Measurements from ENCODE around the gene DNM3.
"Not testable (repeated sequence)": the region's sequence is repeated elsewhere in the genome, so short reads cannot be mapped to it uniquely, and the experiment has no call there.

DNM3 gene

DNA sequence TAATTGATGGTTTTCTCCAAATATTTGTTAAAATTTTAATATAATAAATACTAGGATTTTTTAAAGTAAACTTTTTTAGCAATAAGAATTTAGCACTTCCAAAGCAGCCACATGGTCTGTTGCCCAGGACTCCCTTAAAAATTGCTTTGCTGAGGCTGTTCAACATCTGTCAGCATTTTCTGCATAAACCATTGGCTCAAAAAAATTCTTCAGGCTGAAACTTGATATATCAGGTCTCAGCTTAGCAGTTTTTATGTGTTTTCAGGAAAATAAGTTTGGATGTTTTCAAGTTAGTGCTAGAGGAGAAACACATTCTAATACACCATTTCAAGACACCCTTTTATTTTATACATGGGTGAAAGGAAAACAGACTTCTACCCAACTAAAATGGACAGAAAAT is 510.0 kb downstream of the DNM3 start:
- Histone ChIP-seq H3K4me1 (ENCODE audit: insufficient read depth, low read length) (peaks cover 5% of the 10 kb centered on the region; the same call in 1 of the 2 replicates), H3K9ac (ENCODE audit: low read depth, low read length) (no peak overlapping the region), H3K36me3 (ENCODE audit: insufficient read depth, low read depth, low read length) (no peaks in the 10 kb centered on the region), H3K4me3 (ENCODE audit: low read length) (no peak overlapping the region), H3K27ac (ENCODE audit: low read length) (no peak overlapping the region), H3K9me3 (ENCODE audit: insufficient read depth, low read depth, low read length) (peaks cover 16% of the 10 kb centered on the region), H3K27me3 (ENCODE audit: insufficient read depth, low read length) (no peaks in the 10 kb centered on the region)

DNA sequence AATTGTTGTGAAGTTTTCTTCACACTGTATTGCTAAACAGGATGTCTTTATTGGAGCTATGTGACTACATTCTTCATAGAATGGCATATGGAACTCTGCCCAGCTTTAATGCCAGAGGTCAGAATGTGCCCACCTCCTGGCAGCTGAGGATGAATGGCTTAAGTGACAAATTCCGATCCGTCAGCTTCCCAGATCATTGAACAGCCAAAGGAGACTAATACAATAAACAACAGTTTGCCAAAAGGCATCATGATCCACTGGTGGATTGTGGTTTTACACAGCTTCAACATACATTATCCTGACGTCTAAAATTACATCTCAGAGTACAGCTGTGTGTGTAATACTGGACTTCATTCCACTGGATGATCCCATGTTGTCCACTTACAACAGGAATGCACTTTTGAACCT is 510.5 kb downstream of the DNM3 start:
- peaks cover 5% of the 10 kb centered on the region; the same call in 1 of the 2 replicates for H3K4me1 ChIP-seq (ENCODE audit: insufficient read depth, low read length)
- no peaks in the 10 kb centered on the region for H3K36me3 ChIP-seq (ENCODE audit: insufficient read depth, low read depth, low read length)
- H3K9me3 ChIP-seq (ENCODE audit: insufficient read depth, low read depth, low read length), result peaks cover 14% of the 10 kb centered on the region
- no peaks in the 10 kb centered on the region for H3K27me3 ChIP-seq (ENCODE audit: insufficient read depth, low read length)
- H3K27ac ChIP-seq (ENCODE audit: low read length), result no peak overlapping the region
- no peak overlapping the region for H3K9ac ChIP-seq (ENCODE audit: low read depth, low read length)
- no peak overlapping the region for H3K4me3 ChIP-seq (ENCODE audit: low read length)

DNA sequence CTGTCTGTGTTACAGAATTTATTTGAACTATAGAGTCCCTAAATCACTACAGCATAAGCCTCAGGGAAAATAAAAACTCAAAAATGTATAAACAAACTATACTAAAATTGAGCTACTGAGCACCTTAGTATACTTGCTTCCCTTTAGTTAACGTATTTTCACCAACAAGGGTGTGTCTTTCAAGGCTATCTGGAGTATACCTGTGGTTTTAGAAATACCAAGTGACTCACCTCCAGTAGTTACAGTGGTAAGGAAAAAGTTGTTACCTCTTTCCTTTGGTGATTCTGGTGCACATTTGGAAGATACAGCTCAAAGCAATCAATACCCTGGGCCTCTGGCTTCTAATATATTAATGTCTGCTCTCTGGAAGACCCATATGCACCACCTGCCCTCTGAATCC is 511.1 kb downstream of the DNM3 start:
- H3K27me3 ChIP-seq (ENCODE audit: insufficient read depth, low read length), result no peaks in the 10 kb centered on the region
- no peak overlapping the region for H3K4me3 ChIP-seq (ENCODE audit: low read length)
- H3K36me3 ChIP-seq (ENCODE audit: insufficient read depth, low read depth, low read length), result no peaks in the 10 kb centered on the region
- no peak overlapping the region for H3K27ac ChIP-seq (ENCODE audit: low read length)
- H3K9me3 ChIP-seq (ENCODE audit: insufficient read depth, low read depth, low read length), result peaks cover 7% of the 10 kb centered on the region
- H3K9ac ChIP-seq (ENCODE audit: low read depth, low read length), result no peak overlapping the region
- H3K4me1 ChIP-seq (ENCODE audit: insufficient read depth, low read length), result peaks cover 7% of the 10 kb centered on the region; the same call in 1 of the 2 replicates

DNA sequence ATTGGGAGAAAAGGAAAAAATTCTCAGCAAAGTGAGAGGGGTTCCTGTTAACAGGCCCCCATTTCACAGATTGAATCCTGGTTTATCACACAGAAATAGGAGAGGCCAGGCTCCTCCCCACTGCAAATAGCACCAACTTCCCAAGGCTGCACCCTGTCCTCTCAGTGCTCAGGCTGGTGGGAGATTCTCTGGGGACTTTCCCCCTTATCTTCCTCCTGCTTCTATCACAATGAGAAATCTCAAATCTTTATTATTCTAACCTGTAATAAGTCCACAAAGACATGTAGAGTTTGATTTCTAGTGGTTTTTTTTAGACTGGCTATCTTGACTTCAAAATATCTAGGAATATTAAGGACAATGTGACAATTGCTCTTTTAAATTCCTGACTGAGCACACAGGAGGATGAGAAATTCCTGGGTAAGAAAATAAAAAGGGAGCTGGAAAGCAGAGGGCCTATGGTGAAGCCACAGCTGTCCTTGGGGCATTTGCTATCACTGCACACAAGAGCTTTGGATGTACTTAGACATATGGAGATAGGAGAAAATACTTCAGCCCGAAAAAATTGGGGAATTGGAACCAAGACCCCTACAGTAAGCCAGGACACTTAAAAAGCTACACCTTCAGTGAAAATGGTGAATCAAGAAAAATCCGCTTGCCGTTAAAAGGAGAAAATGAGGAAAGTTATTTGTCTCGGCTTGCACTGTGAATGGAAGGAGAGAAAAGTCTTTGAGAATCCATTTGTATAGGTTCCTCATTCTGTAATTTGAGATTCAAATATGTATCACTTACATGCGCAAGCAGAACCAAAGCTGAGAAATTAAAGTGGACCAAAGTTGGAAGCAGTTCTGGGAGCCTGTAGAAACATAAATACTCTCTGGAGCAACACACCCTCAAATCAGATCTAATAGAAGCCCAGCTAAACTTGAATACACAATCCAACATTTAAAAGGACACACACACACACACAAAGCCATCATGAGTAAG is 513.3 kb downstream of the DNM3 start:
- Histone ChIP-seq H3K36me3 (ENCODE audit: insufficient read depth, low read depth, low read length) (no peaks in the 10 kb centered on the region), H3K9ac (ENCODE audit: low read depth, low read length) (no peak overlapping the region), H3K4me3 (ENCODE audit: low read length) (no peak overlapping the region), H3K9me3 (ENCODE audit: insufficient read depth, low read depth, low read length) (no peaks in the 10 kb centered on the region), H3K4me1 (ENCODE audit: insufficient read depth, low read length) (peaks cover 26% of the 10 kb centered on the region), H3K27me3 (ENCODE audit: insufficient read depth, low read length) (no peaks in the 10 kb centered on the region), H3K27ac (ENCODE audit: low read length) (no peak overlapping the region)

DNA sequence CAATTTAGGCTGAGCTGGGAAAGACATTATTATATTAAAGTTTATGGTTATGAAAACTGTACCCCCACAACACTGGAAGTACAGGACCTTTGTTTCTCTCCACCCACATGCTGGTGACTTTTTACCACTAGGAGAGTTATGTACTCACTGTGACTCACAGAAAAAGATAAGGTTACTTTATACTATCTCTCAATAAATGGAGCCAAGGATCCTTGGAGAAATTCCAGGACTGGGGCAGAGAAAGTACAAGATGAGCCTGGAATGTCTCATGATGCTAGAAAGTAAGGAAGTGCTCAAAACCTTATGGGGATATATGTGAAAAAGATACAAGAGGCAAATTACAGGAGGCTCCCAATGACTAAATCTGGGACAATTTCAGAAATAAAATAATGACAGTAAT is 515.3 kb downstream of the DNM3 start:
- H3K27me3 ChIP-seq (ENCODE audit: insufficient read depth, low read length), result peaks cover 1% of the 10 kb centered on the region; the same call in 1 of the 2 replicates
- H3K4me3 ChIP-seq (ENCODE audit: low read length), result no peak overlapping the region
- no peak overlapping the region for H3K9ac ChIP-seq (ENCODE audit: low read depth, low read length)
- H3K36me3 ChIP-seq (ENCODE audit: insufficient read depth, low read depth, low read length), result no peaks in the 10 kb centered on the region
- H3K9me3 ChIP-seq (ENCODE audit: insufficient read depth, low read depth, low read length), result no peaks in the 10 kb centered on the region
- no peak overlapping the region for H3K27ac ChIP-seq (ENCODE audit: low read length)
- H3K4me1 ChIP-seq (ENCODE audit: insufficient read depth, low read length), result peaks cover 45% of the 10 kb centered on the region

DNA sequence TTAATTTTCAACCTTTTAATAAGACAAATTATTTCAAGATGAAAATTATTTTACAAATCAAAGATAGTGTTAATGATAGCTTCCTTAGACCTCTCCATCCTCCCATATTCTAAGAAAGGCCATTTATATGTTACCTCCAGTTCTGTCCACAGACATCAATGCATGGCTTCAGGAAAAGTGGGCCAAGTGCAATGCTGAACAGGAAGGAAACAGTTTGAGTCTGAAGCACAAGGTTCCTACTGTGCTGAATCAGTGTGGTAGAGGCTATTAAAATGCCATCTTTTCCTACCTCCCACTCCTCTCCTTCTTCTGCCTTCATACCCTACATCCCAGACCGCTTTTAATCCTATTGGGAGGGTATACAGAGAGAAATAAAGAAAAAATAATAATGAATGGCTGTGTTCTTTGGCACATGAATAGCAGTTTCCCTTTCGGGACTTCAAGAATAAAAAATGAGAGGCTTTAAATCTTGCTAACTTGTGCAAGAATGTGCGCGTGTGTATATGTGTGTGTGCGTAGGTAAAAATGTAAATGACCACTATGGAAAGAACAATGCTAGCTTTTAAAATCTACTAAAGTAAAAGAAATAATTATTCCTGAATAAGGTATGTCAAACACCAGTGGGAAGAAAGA is 516.6 kb downstream of the DNM3 start:
- peaks cover 52% of the 10 kb centered on the region for H3K4me1 ChIP-seq (ENCODE audit: insufficient read depth, low read length)
- H3K4me3 ChIP-seq (ENCODE audit: low read length), result 0 out of 2 replicates have a peak overlapping the region, but pooled peaks have one; percentile 7
- no peaks in the 10 kb centered on the region for H3K9me3 ChIP-seq (ENCODE audit: insufficient read depth, low read depth, low read length)
- no peaks in the 10 kb centered on the region for H3K36me3 ChIP-seq (ENCODE audit: insufficient read depth, low read depth, low read length)
- peaks cover 11% of the 10 kb centered on the region; the same call in 1 of the 2 replicates for H3K27me3 ChIP-seq (ENCODE audit: insufficient read depth, low read length)
- H3K9ac ChIP-seq (ENCODE audit: low read depth, low read length), result peak overlapping the region; percentile 59; the same call in 1 of the 2 replicates
- H3K27ac ChIP-seq (ENCODE audit: low read length), result no peak overlapping the region

DNA sequence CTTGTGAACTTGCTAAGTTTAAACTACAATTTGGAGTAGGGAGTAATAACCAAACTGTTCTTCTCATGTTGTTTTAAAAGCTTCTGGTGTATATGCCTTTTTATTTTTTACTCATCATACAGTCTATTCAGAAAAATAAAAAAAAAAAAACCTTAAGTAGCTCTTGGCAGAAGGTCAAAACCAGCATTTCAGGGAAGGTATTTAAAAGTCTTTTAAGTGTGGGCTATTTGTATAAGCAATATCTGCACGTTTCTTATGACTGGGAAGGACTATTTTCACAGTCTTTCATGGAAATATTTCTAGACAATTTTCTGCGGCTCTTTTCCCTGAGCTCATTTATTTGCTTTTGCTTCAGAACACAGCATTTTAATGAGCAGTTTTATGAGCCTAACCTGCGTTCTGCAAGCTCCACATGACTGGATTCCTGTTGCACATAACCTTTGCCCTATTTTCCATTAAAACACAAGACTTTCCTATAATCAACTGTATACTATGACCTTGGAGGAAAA is 518.2 kb downstream of the DNM3 start:
- H3K4me1 ChIP-seq (ENCODE audit: insufficient read depth, low read length), result peaks cover 50% of the 10 kb centered on the region
- no peaks in the 10 kb centered on the region for H3K9me3 ChIP-seq (ENCODE audit: insufficient read depth, low read depth, low read length)
- H3K9ac ChIP-seq (ENCODE audit: low read depth, low read length), result no peak overlapping the region
- no peak overlapping the region for H3K27ac ChIP-seq (ENCODE audit: low read length)
- no peak overlapping the region for H3K4me3 ChIP-seq (ENCODE audit: low read length)
- peaks cover 11% of the 10 kb centered on the region; the same call in 1 of the 2 replicates for H3K27me3 ChIP-seq (ENCODE audit: insufficient read depth, low read length)
- H3K36me3 ChIP-seq (ENCODE audit: insufficient read depth, low read depth, low read length), result no peaks in the 10 kb centered on the region

DNA sequence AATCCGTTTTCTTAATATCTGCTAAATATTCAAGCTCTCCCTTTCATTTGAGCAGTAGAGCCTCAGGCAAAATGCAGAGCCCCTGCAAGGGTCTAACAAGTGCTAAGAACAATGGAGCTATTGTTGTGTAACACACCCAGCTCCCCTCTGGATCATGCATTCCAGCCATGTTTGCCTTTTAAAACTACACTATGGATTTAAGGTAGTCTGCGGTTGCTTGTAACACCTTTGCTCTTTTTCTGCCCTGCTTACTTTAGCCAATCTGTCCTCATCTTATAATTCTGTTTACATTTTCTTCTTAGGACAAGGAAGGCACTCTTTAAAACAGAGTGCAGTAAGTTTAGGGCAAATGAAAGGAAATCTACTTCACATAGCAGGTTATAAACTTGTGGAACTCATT is 519.2 kb downstream of the DNM3 start:
- H3K36me3 ChIP-seq (ENCODE audit: insufficient read depth, low read depth, low read length), result no peaks in the 10 kb centered on the region
- no peak overlapping the region for H3K27ac ChIP-seq (ENCODE audit: low read length)
- H3K9me3 ChIP-seq (ENCODE audit: insufficient read depth, low read depth, low read length), result no peaks in the 10 kb centered on the region
- H3K9ac ChIP-seq (ENCODE audit: low read depth, low read length), result peak overlapping the region; percentile 36
- H3K4me3 ChIP-seq (ENCODE audit: low read length), result peak overlapping the region; percentile 49
- H3K4me1 ChIP-seq (ENCODE audit: insufficient read depth, low read length), result peaks cover 48% of the 10 kb centered on the region
- H3K27me3 ChIP-seq (ENCODE audit: insufficient read depth, low read length), result peaks cover 11% of the 10 kb centered on the region; the same call in 1 of the 2 replicates

DNA sequence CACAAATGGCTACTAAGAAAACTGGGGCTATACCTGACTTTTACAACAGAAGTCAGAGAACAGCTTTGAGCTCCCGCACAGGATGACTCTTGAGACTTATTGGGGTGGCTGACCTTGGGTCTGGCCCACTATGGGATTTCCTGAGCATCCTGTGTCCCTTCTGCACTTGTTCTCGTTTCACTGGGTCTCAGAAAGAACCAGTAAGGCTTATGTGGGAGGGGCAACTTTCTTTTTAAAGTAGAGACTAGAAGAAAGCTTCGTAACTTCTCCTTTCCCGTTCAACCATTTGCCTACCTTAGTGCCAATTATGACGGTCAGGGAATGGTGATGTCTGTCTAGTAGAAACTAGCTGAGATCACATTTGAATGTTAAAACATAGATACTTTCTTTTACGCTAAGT is 519.7 kb downstream of the DNM3 start:
- Histone ChIP-seq H3K36me3 (ENCODE audit: insufficient read depth, low read depth, low read length) (no peaks in the 10 kb centered on the region), H3K4me3 (ENCODE audit: low read length) (peak overlapping the region; percentile 49), H3K9ac (ENCODE audit: low read depth, low read length) (peak overlapping the region; percentile 36), H3K9me3 (ENCODE audit: insufficient read depth, low read depth, low read length) (no peaks in the 10 kb centered on the region), H3K27ac (ENCODE audit: low read length) (no peak overlapping the region), H3K27me3 (ENCODE audit: insufficient read depth, low read length) (peaks cover 11% of the 10 kb centered on the region; the same call in 1 of the 2 replicates), H3K4me1 (ENCODE audit: insufficient read depth, low read length) (peaks cover 48% of the 10 kb centered on the region)

DNA sequence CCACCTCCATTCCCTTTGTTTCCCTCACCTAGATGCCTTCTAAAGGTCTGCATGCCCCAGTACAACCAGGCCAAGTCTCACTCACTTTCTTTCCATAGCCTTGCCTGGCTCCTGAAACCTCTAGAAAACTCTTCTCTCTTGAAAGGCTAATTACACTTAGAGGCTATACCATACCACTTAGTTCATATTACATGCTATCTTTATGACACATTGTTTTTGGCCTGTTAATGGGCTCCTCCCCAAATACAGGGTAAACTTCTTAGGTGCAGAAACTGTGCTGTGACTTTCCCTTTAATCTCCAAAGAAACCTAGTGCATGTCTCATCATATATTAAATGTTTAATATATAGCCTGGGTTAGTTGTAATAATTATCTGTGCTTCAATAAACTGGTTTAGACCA is 522.6 kb downstream of the DNM3 start:
- Histone ChIP-seq H3K4me3 (ENCODE audit: low read length) (no peak overlapping the region), H3K27ac (ENCODE audit: low read length) (no peak overlapping the region), H3K4me1 (ENCODE audit: insufficient read depth, low read length) (peaks cover 33% of the 10 kb centered on the region), H3K9ac (ENCODE audit: low read depth, low read length) (no peak overlapping the region), H3K36me3 (ENCODE audit: insufficient read depth, low read depth, low read length) (no peaks in the 10 kb centered on the region), H3K9me3 (ENCODE audit: insufficient read depth, low read depth, low read length) (peaks cover 11% of the 10 kb centered on the region; the same call in 1 of the 2 replicates), H3K27me3 (ENCODE audit: insufficient read depth, low read length) (peaks cover 11% of the 10 kb centered on the region; the same call in 1 of the 2 replicates)

DNA sequence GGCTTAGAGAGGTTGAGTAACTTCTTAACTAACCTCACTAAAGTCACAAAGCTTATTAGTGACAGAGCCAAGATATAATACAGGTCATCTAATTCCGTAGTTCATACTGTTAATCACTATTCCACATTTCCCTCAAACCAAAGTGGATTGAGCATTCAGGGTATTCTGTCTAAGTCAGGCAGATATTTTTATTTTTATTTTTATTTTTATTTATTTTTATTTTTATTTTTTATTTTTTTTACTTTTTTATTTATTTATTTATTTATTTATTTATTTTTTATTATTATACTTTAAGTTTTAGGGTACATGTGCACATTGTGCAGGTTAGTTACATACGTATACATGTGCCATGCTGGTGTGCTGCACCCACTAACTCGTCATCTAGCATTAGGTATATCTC is 530.3 kb downstream of the DNM3 start:
- not testable (repeated sequence) for H3K9ac ChIP-seq (ENCODE audit: low read depth, low read length); H3K36me3 ChIP-seq (ENCODE audit: insufficient read depth, low read depth, low read length); H3K4me1 ChIP-seq (ENCODE audit: insufficient read depth, low read length); H3K27me3 ChIP-seq (ENCODE audit: insufficient read depth, low read length); H3K4me3 ChIP-seq (ENCODE audit: low read length); H3K27ac ChIP-seq (ENCODE audit: low read length)
- H3K9me3 ChIP-seq (ENCODE audit: insufficient read depth, low read depth, low read length), result peaks cover 11% of the 10 kb centered on the region; the same call in 1 of the 2 replicates

All from iPS-20b (cell line).